Naive thymus-derived CD4-positive, alpha-beta T cell (primary cell): ENCODE data around the gene ASPSCR1. TPM values are rescaled to one million over a fixed set of nuclear protein-coding genes. Genes with fewer than 3 reads are reported as not detected.

Source experiments
- ATAC-seq: fragments of 150-1000 bp; cut with Tn5 transposase; 2 replicates; pipeline ENCODE4 v1.10.0; 2021; ENCODE audit warnings: mild to moderate bottlenecking, moderate library complexity
- CTCF ChIA-PET: fragments of 350-600 bp; sonication (Branson Sonifier 250); formaldehyde crosslinking; loops from one replicate; lab custom pipeline; 2021; ENCODE audit warnings: antibody characterized with exemption; lab: Charles Lee
- POLR2A ChIA-PET: fragments of 350-600 bp; sonication (Branson Sonifier 250); formaldehyde crosslinking; loops from one replicate; lab custom pipeline; 2021; ENCODE audit warnings: antibody characterized with exemption, inconsistent platforms; lab: Charles Lee
- DNase-seq, 9 donors: peaks; one replicate each; pipeline versions ENCODE4 v3.0.0 to v3.0.0-alpha.2; 2020 to 2022; ENCODE audit warnings: mixed read lengths in 1 of 9
- H3K27ac ChIP-seq: one replicate; pipeline ENCODE4 v1.7.0; 2013; ENCODE audit warnings: mild to moderate bottlenecking, low read depth, low read length, moderate library complexity
- H3K27me3 ChIP-seq, 2 donors: one replicate each; pipeline ENCODE4 v1.7.0; 2013; ENCODE audit warnings: low read length in 2 of 2, mild to moderate bottlenecking in 2 of 2, moderate library complexity in 2 of 2; ENCODE audit not compliant: control insufficient read depth in 2 of 2, insufficient read depth in 2 of 2
- H3K36me3 ChIP-seq, 3 experiments: 1 replicate in 2 of 3; 2 replicates in 1 of 3; pipeline ENCODE4 v1.7.0; 2013; ENCODE audit warnings: low read length in 3 of 3, mild to moderate bottlenecking in 3 of 3, moderate library complexity in 1 of 3; ENCODE audit not compliant: insufficient read depth in 3 of 3, control insufficient read depth in 2 of 3
- H3K4me1 ChIP-seq, 2 donors: one replicate each; pipeline ENCODE4 v1.7.0; 2013; ENCODE audit warnings: low read length in 2 of 2, mild to moderate bottlenecking in 2 of 2, moderate library complexity in 1 of 2; ENCODE audit not compliant: control insufficient read depth in 2 of 2, insufficient read depth in 2 of 2
- H3K4me3 ChIP-seq: 2 replicates; pipeline ENCODE4 v1.7.0; 2013; ENCODE audit warnings: mild to moderate bottlenecking, low read length
- H3K9me3 ChIP-seq, 3 experiments: 1 replicate in 2 of 3; 2 replicates in 1 of 3; pipeline ENCODE4 v1.7.0; 2013; ENCODE audit warnings: low read length in 3 of 3; ENCODE audit not compliant: control insufficient read depth in 2 of 3
- H3K27ac Mint-ChIP-seq, 9 donors: one replicate each; pipeline ENCODE4 v1.8.0; 2020 to 2022; ENCODE audit warnings: mixed read lengths in 9 of 9, mild to moderate bottlenecking in 8 of 9, moderate library complexity in 5 of 9, inconsistent platforms in 2 of 9
- H3K27me3 Mint-ChIP-seq, 5 donors: one replicate each; pipeline ENCODE4 v1.8.0; 2021 to 2022; ENCODE audit warnings: mixed read lengths in 5 of 5, mild to moderate bottlenecking in 1 of 5
- H3K36me3 Mint-ChIP-seq, 5 donors: one replicate each; pipeline ENCODE4 v1.8.0; 2020 to 2022; ENCODE audit warnings: mixed read lengths in 5 of 5, mild to moderate bottlenecking in 3 of 5, inconsistent platforms in 1 of 5
- H3K4me1 Mint-ChIP-seq, 7 donors: one replicate each; pipeline ENCODE4 v1.8.0; 2020 to 2022; ENCODE audit warnings: mixed read lengths in 7 of 7, mild to moderate bottlenecking in 3 of 7, inconsistent platforms in 1 of 7
- H3K4me3 Mint-ChIP-seq, 10 donors: one replicate each; pipeline ENCODE4 v1.8.0; 2020 to 2022; ENCODE audit warnings: mild to moderate bottlenecking in 10 of 10, mixed read lengths in 10 of 10, moderate library complexity in 6 of 10, inconsistent platforms in 2 of 10
- H3K9me3 Mint-ChIP-seq, 11 donors: one replicate each; pipeline ENCODE4 v1.8.0; 2020 to 2022; ENCODE audit warnings: mixed read lengths in 11 of 11, mild to moderate bottlenecking in 4 of 11, inconsistent platforms in 1 of 11, moderate library complexity in 1 of 11
- intact Hi-C, 2 donors: fragments of 100-400 bp; cut with micrococcal nuclease; formaldehyde crosslinking; loops; one replicate each; pipeline ENCODE4 v1.15.1; 2023
- polyA plus RNA-seq, 2 donors: library from polyadenylated mRNA; unstranded; fragments of 300-500 nt; fragmentation: Illumina TruSeq; gene quantifications; one replicate each; pipeline ENCODE4 v1.2.3, GENCODE V29; 2021
- total RNA-seq, 6 experiments: library from RNA in 5 of 6; stranded (reverse) in 5 of 6; gene quantifications; 1 replicate in 5 of 6; 2 replicates in 1 of 6; pipeline ENCODE4 v1.2.3 and lab custom pipeline; 2021 to 2026

Gene ASPSCR1
- total and polyA plus RNA-seq, 7 experiments from 2014 or later, result 24.2 to 46.7 (median 38.0) TPM

GRCh38 chr17:82015311-82015971 lies 38.0 kb downstream of the ASPSCR1 start:
- POLR2A ChIA-PET, result interaction anchor here (1.0 kb wide), 1 partner anchor 39 kb away, joined by 3 read pairs; no protein-coding TSS in a partner anchor
- H3K9me3 Mint-ChIP-seq, result no peaks in the 10 kb centered on the region

GRCh38 chr17:82016061-82016874 lies 38.8 kb downstream of the ASPSCR1 start:
- ChIA-PET CTCF (interaction anchor here (2.4 kb wide), 1 partner anchor 57 kb away, joined by 14 read pairs; no protein-coding TSS in a partner anchor), POLR2A (interaction anchor here (1.0 kb wide), 1 partner anchor 39 kb away, joined by 3 read pairs; no protein-coding TSS in a partner anchor)
- no peaks in the 10 kb centered on the region for H3K9me3 Mint-ChIP-seq
- Histone ChIP-seq H3K36me3 (peaks cover 0 to 31% (median 0%) of the 10 kb centered on the region in 3 experiments), H3K27ac (no peak overlapping the region), H3K4me1 (peaks cover under 1 to 13% of the 10 kb centered on the region in 2 donors), H3K4me3 (no peak overlapping the region), H3K9me3 (no peaks in the 10 kb centered on the region), H3K27me3 (no peaks in the 10 kb centered on the region)
- H3K27me3 Mint-ChIP-seq, result no peaks in the 10 kb centered on the region
- DNase-seq, result no peak
- H3K4me1 Mint-ChIP-seq, result peaks cover 0 to 11% (median 7%) of the 10 kb centered on the region in 7 donors
- intact Hi-C loops, result no loop called here
- H3K27ac Mint-ChIP-seq, result no peak overlapping the region
- ATAC-seq, result no peak
- no peaks in the 10 kb centered on the region for H3K36me3 Mint-ChIP-seq
- H3K4me3 Mint-ChIP-seq, result no peak overlapping the region

More at GRCh38 chr17:82015311-82015971, 38.0 kb downstream of the ASPSCR1 start:
- Histone ChIP-seq H3K4me1 (peaks cover 0 to 5% of the 10 kb centered on the region in 2 donors), H3K4me3 (no peak overlapping the region), H3K27ac (no peak overlapping the region), H3K27me3 (no peaks in the 10 kb centered on the region), H3K9me3 (no peaks in the 10 kb centered on the region), H3K36me3 (peaks cover 0 to 31% (median 0%) of the 10 kb centered on the region in 3 experiments)
- DNase-seq, result no peak
- Mint-ChIP-seq H3K27me3 (no peaks in the 10 kb centered on the region), H3K27ac (no peak overlapping the region), H3K36me3 (no peaks in the 10 kb centered on the region), H3K4me1 (peaks cover 0 to 7% (median 1%) of the 10 kb centered on the region in 7 donors), H3K4me3 (no peak overlapping the region)
- CTCF ChIA-PET, result interaction anchor here (2.4 kb wide), 1 partner anchor 56 kb away, joined by 14 read pairs; no protein-coding TSS in a partner anchor
- intact Hi-C loops, result no loop called here
- ATAC-seq, result no peak

- Histone ChIP-seq H3K4me1 (peaks cover 8 to 20% of the 10 kb centered on the region in 2 donors), H3K9me3 (no peaks in the 10 kb centered on the region), H3K36me3 (peaks cover 0 to 24% (median 0%) of the 10 kb centered on the region in 3 experiments), H3K4me3 (no peak overlapping the region), H3K27me3 (no peaks in the 10 kb centered on the region), H3K27ac (no peak overlapping the region)
- intact Hi-C loops, result no loop called here
- ChIA-PET CTCF (interaction anchor here (0.9 to 2.4 kb wide), 2 partner anchors 57 to 58 kb away, joined by 3 to 14 read pairs; no protein-coding TSS in a partner anchor), POLR2A (no interaction called here)
- Mint-ChIP-seq H3K27ac (no peak overlapping the region), H3K9me3 (no peaks in the 10 kb centered on the region), H3K36me3 (no peaks in the 10 kb centered on the region), H3K4me1 (peaks cover 0 to 18% (median 14%) of the 10 kb centered on the region in 7 donors), H3K4me3 (no peak overlapping the region), H3K27me3 (no peaks in the 10 kb centered on the region)
- DNase-seq (no peak), ATAC-seq (no peak)
Observed at GRCh38 chr17:82016875-82017459, 39.5 kb downstream of the ASPSCR1 start.

GRCh38 chr17:82017612-82018151 lies 40.3 kb downstream of the ASPSCR1 start:
- no peaks in the 10 kb centered on the region for H3K27me3 ChIP-seq
- intact Hi-C loops, result no loop called here
- no peak overlapping the region for H3K4me3 ChIP-seq
- no peaks in the 10 kb centered on the region for H3K36me3 Mint-ChIP-seq
- H3K4me3 Mint-ChIP-seq, result no peak overlapping the region
- ATAC-seq (no peak), DNase-seq (no peak)
- H3K9me3 ChIP-seq, result no peaks in the 10 kb centered on the region
- peaks cover 0 to 20% (median 15%) of the 10 kb centered on the region in 7 donors for H3K4me1 Mint-ChIP-seq
- H3K36me3 ChIP-seq, result peaks cover 0 to 25% (median 0%) of the 10 kb centered on the region in 3 experiments
- H3K9me3 Mint-ChIP-seq, result no peaks in the 10 kb centered on the region
- ChIA-PET CTCF (interaction anchor here (0.9 to 1.0 kb wide), 2 partner anchors 58 to 64 kb away, joined by 3 read pairs; no protein-coding TSS in a partner anchor), POLR2A (no interaction called here)
- no peak overlapping the region for H3K27ac ChIP-seq
- no peaks in the 10 kb centered on the region for H3K27me3 Mint-ChIP-seq
- no peak overlapping the region for H3K27ac Mint-ChIP-seq
- H3K4me1 ChIP-seq, result peaks cover 9 to 23% of the 10 kb centered on the region in 2 donors

GRCh38 chr17:82018152-82018988 lies 40.9 kb downstream of the ASPSCR1 start:
- ChIA-PET POLR2A (no interaction called here), CTCF (interaction anchor here (0.5 to 6.1 kb wide), 4 partner anchors 38 to 134 kb away, joined by 3 to 122 read pairs (median 5); partner anchors contain the start of gene NOTUM)
- no peaks in the 10 kb centered on the region for H3K27me3 Mint-ChIP-seq
- Histone ChIP-seq H3K4me3 (no peak overlapping the region), H3K36me3 (peaks cover 0 to 25% (median 0%) of the 10 kb centered on the region in 3 experiments), H3K27me3 (no peaks in the 10 kb centered on the region), H3K27ac (no peak overlapping the region), H3K9me3 (no peaks in the 10 kb centered on the region), H3K4me1 (peaks cover 9 to 23% of the 10 kb centered on the region in 2 donors)
- H3K4me3 Mint-ChIP-seq, result no peak overlapping the region
- peaks cover 0 to 20% (median 15%) of the 10 kb centered on the region in 7 donors for H3K4me1 Mint-ChIP-seq
- H3K36me3 Mint-ChIP-seq, result no peaks in the 10 kb centered on the region
- DNase-seq (no peak), ATAC-seq (no peak)
- intact Hi-C loops, result no loop called here
- no peaks in the 10 kb centered on the region for H3K9me3 Mint-ChIP-seq
- peak overlapping the region in 1 of 9 donors; percentile 36 for H3K27ac Mint-ChIP-seq
